Measurements from ENCODE around the gene TMEM120B.
"Not testable (repeated sequence)": the region's sequence is repeated elsewhere in the genome, so short reads cannot be mapped to it uniquely, and the experiment has no call there.

Gene TMEM120B

GRCh38 chr12:121697093-121697698, 15.4 kb upstream of the TMEM120B start:
- TF ChIP-seq CTCF (IDR thresholded peaks at IDR 0.05; ENCODE audit: low read depth, low read length, missing control alignments): no peak
- no peak overlapping the region for H3K4me3 ChIP-seq (replicated peaks; ENCODE audit: low read depth, low read length)
- no peak for DNase-seq (ENCODE audit: extremely low read depth, low read depth)

DNA sequence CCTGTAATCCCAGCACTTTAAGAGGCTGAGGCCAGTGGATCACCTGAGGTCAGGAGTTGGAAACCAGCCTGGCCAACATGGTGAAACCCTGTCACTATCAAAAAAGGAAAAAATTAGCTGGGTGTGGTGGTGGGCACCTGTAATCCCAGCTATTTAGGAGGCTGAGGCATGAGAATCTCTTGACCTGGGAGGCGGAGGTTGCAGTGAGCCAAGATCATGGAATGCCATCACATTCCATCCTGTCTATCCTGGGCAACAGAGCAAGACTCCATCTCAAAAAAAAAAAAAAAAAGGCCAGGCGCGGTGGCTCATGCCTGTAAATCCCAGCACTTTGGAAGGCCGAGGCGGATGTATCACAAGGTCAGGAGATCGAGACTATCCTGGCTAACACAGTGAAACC, 14.7 kb upstream of the TMEM120B start:
- not testable (repeated sequence) for DNase-seq (ENCODE audit: extremely low read depth, low read depth); H3K4me3 ChIP-seq (replicated peaks; ENCODE audit: low read depth, low read length)

- no peak overlapping the region for H3K4me3 ChIP-seq (replicated peaks; ENCODE audit: low read depth, low read length)
- no peak for DNase-seq (ENCODE audit: extremely low read depth, low read depth)
- TF ChIP-seq CTCF (IDR thresholded peaks at IDR 0.05; ENCODE audit: low read depth, low read length, missing control alignments): no peak
Measured at GRCh38 chr12:121701667-121702277, 10.8 kb upstream of the TMEM120B start.

GRCh38 chr12:121702944-121703343, 9.6 kb upstream of the TMEM120B start:
- no peak for TF ChIP-seq CTCF (IDR thresholded peaks at IDR 0.05; ENCODE audit: low read depth, low read length, missing control alignments)

GRCh38 chr12:121705514-121705913, 7.0 kb upstream of the TMEM120B start:
- H3K4me3 ChIP-seq (replicated peaks; ENCODE audit: low read depth, low read length): no peak overlapping the region
- TF ChIP-seq CTCF (IDR thresholded peaks at IDR 0.05; ENCODE audit: low read depth, low read length, missing control alignments): no peak

More at GRCh38 chr12:121702944-121703343, 9.6 kb upstream of the TMEM120B start:
- no peak for DNase-seq (ENCODE audit: extremely low read depth, low read depth)
- H3K4me3 ChIP-seq (replicated peaks; ENCODE audit: low read depth, low read length): no peak overlapping the region

DNA sequence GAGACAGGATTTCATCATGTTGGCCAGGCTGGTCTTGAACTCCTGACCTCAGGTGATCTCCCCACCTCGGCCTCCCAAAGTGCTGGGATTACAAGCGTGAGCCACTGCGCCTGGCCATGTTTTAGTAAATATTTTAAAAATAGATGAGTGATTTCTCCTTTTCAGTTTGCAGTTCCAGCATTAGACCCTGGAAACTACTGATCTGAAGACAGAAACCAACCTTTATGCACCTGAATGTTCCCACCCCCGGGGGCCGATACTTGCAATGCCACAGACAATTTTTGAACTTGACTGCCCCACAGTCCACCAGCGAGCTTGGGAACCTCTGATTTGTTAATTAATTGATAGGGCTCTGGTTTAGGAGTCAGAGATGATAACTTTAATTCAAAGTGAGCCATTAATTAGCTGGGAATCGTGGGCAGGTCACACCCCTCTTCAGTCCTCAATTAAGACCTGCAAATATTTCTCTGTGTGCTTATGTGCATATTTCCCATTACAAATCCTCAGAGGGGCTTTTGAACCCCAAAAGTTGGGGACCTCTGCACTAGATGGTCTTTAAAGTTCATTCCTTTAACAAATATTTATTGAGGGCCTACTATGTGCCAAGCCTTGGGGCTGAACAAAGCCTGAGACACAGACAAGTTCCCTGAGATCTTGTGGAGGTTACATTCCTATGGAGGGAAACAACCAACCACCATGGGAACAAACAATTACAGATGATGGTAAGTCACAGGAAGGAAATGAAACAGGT, 4.1 kb upstream of the TMEM120B start:
- TF ChIP-seq CTCF (IDR thresholded peaks at IDR 0.05; ENCODE audit: low read depth, low read length, missing control alignments): no peak
- no peak overlapping the region for H3K4me3 ChIP-seq (replicated peaks; ENCODE audit: low read depth, low read length)
- DNase-seq (ENCODE audit: extremely low read depth, low read depth): no peak

More at GRCh38 chr12:121705514-121705913, 7.0 kb upstream of the TMEM120B start:
- no peak for DNase-seq (ENCODE audit: extremely low read depth, low read depth)

DNA sequence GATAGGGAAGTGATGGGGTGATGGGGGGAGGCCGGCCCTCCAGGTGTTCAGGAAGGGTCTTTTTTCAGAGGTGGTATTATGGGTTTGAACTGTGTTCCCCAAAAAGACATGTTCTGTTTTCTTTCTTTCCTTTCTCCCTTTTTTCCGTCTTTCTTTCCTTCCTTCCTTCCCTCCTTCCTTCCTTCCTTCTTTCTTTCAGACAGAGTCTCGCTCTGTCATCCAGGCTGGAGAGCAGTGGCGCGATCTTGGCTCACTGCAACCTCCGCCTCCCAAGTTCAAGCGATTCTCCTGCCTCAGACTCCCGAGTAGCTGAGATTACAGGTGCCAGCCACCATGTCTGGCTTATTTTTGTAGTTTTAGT, 3.5 kb upstream of the TMEM120B start:
- H3K4me3 ChIP-seq (replicated peaks; ENCODE audit: low read depth, low read length); DNase-seq (ENCODE audit: extremely low read depth, low read depth): not testable (repeated sequence)

Measured in HFF-Myc (cell line).